ENCODE results near the gene CRB2. TPM values are rescaled to one million over a fixed set of nuclear protein-coding genes. Genes with fewer than 3 reads are reported as not detected.

Gene CRB2
- total and polyA plus RNA-seq, 2 of the 13 experiments (the other 11 are each of a cell fraction or from before 2014, with no cell fraction given), result 0.01 to 0.29 TPM

- TF ChIP-seq TBP (CRISPR knock-in tag; IDR thresholded peaks at IDR 0.05) (no peak), CEBPB (IDR thresholded peaks at IDR 0.05; ENCODE audit: borderline replicate concordance, low read depth, low read length) (peak; percentile 52; the same call in 1 of the 2 replicates), KDM3A (CRISPR knock-in tag; IDR thresholded peaks at IDR 0.05; ENCODE audit: low read depth) (no peak), HOMEZ (CRISPR knock-in tag; IDR thresholded peaks at IDR 0.05; ENCODE audit: low read depth) (0 out of 2 replicates have a peak, but pooled peaks have one; percentile 21), SMARCC2 (IDR thresholded peaks at IDR 0.05) (no peak), YY1 (IDR thresholded peaks at IDR 0.05; ENCODE audit: insufficient read depth, insufficient replicate concordance, low read depth, low read length) (peak; percentile 52), LCORL (IDR thresholded peaks at IDR 0.05) (no peak), LCORL (CRISPR knock-in tag; IDR thresholded peaks at IDR 0.05) (no peak), FOXA1 (IDR thresholded peaks at IDR 0.05) (no peak), FOXA1 (CRISPR knock-in tag; IDR thresholded peaks at IDR 0.05) (peak; percentile 62), ZNF446 (CRISPR knock-in tag; IDR thresholded peaks at IDR 0.05) (no peak), EP300 (IDR thresholded peaks at IDR 0.05; ENCODE audit: low read depth in 2 of 2, low read length in 2 of 2) (peak in 1 of 2 experiments; percentile 73; a peak in 1 of 4 replicates), EP300 (CRISPR knock-in tag; IDR thresholded peaks at IDR 0.05; ENCODE audit: borderline replicate concordance) (no peak; the same call in 1 of the 2 replicates), CENPX (CRISPR knock-in tag; IDR thresholded peaks at IDR 0.05) (no peak), STAG1 (CRISPR knock-in tag; IDR thresholded peaks at IDR 0.05) (no peak), KLF16 (CRISPR knock-in tag; IDR thresholded peaks at IDR 0.05) (no peak), ATF1 (CRISPR knock-in tag; IDR thresholded peaks at IDR 0.05) (no peak), MXD3 (CRISPR knock-in tag; IDR thresholded peaks at IDR 0.05) (no peak), SP140L (CRISPR knock-in tag; IDR thresholded peaks at IDR 0.05; ENCODE audit: borderline replicate concordance) (no peak), ZNF574 (CRISPR knock-in tag; IDR thresholded peaks at IDR 0.05) (0 out of 2 replicates have a peak, but pooled peaks have one; percentile 24), HNRNPK (IDR thresholded peaks at IDR 0.05; ENCODE audit: low read depth, low read length, poor library complexity, severe bottlenecking) (no peak), NFIB (CRISPR knock-in tag; IDR thresholded peaks at IDR 0.05; ENCODE audit: borderline replicate concordance) (no peak)
Observed at GRCh38 chr9:123316053-123316718, 39.8 kb upstream of the CRB2 start (continued).
